Measurements from ENCODE around the gene STAT4. TPM values are rescaled to one million over a fixed set of nuclear protein-coding genes. Genes with fewer than 3 reads are reported as not detected.

The STAT4 gene
- polyA plus RNA-seq, 1 experiment, result 1.5 TPM

GRCh38 chr2:191048073-191048472, 102.7 kb downstream of the STAT4 start:
- ChIA-PET POLR2A (no interaction called here), CTCF (interaction anchor here (0.5 to 1.3 kb wide), 3 partner anchors 10 to 267 kb away, joined by 3 to 4 read pairs (median 3); no protein-coding TSS in a partner anchor)
- no peak for TF ChIP-seq CTCF (IDR thresholded peaks at IDR 0.05; ENCODE audit: insufficient read depth, low read depth, low read length)

GRCh38 chr2:191045141-191045540, 105.7 kb downstream of the STAT4 start:
- DNase-seq (ENCODE audit: low read depth), result no peak
- Histone ChIP-seq H3K4me3 (ENCODE audit: low read depth, low read length) (no peak overlapping the region), H3K36me3 (ENCODE audit: control insufficient read depth, insufficient read depth, low read length) (no peaks in the 10 kb centered on the region), H3K27me3 (ENCODE audit: control insufficient read depth, insufficient read depth, low read length) (no peaks in the 10 kb centered on the region)
- ChIA-PET POLR2A (no interaction called here), CTCF (no interaction called here)
- no peak for TF ChIP-seq CTCF (IDR thresholded peaks at IDR 0.05; ENCODE audit: insufficient read depth, low read depth, low read length)

More at GRCh38 chr2:191048073-191048472, 102.7 kb downstream of the STAT4 start:
- Histone ChIP-seq H3K36me3 (ENCODE audit: control insufficient read depth, insufficient read depth, low read length) (no peaks in the 10 kb centered on the region), H3K27me3 (ENCODE audit: control insufficient read depth, insufficient read depth, low read length) (no peaks in the 10 kb centered on the region), H3K4me3 (ENCODE audit: low read depth, low read length) (no peak overlapping the region)
- no peak for DNase-seq (ENCODE audit: low read depth)

- no peak for DNase-seq (ENCODE audit: low read depth)
Observed at GRCh38 chr2:191043438-191043837, 107.4 kb downstream of the STAT4 start.

GRCh38 chr2:191041418-191042161, 109.2 kb downstream of the STAT4 start:
- H3K27me3 ChIP-seq (ENCODE audit: control insufficient read depth, insufficient read depth, low read length), result no peaks in the 10 kb centered on the region
- no peak overlapping the region for H3K4me3 ChIP-seq (ENCODE audit: low read depth, low read length)
- DNase-seq (ENCODE audit: low read depth), result no peak
- ChIA-PET POLR2A (no interaction called here), CTCF (interaction anchor here (0.8 to 1.2 kb wide), 4 partner anchors 9 to 459 kb away, joined by 3 to 4 read pairs (median 3); no protein-coding TSS in a partner anchor)
- H3K36me3 ChIP-seq (ENCODE audit: control insufficient read depth, insufficient read depth, low read length), result no peaks in the 10 kb centered on the region
- no peak for TF ChIP-seq CTCF (IDR thresholded peaks at IDR 0.05; ENCODE audit: insufficient read depth, low read depth, low read length)

More at GRCh38 chr2:191043438-191043837, 107.4 kb downstream of the STAT4 start:
- CTCF ChIA-PET, result interaction anchor here (0.6 to 1.0 kb wide), 2 partner anchors 14 to 432 kb away, joined by 3 read pairs; no protein-coding TSS in a partner anchor
- POLR2A ChIA-PET, result no interaction called here
- no peak for TF ChIP-seq CTCF (IDR thresholded peaks at IDR 0.05; ENCODE audit: insufficient read depth, low read depth, low read length)
- Histone ChIP-seq H3K36me3 (ENCODE audit: control insufficient read depth, insufficient read depth, low read length) (no peaks in the 10 kb centered on the region), H3K27me3 (ENCODE audit: control insufficient read depth, insufficient read depth, low read length) (no peaks in the 10 kb centered on the region), H3K4me3 (ENCODE audit: low read depth, low read length) (no peak overlapping the region)

GRCh38 chr2:191039616-191040015, 111.2 kb downstream of the STAT4 start:
- TF ChIP-seq CTCF (IDR thresholded peaks at IDR 0.05; ENCODE audit: insufficient read depth, low read depth, low read length), result no peak
- no peaks in the 10 kb centered on the region for H3K27me3 ChIP-seq (ENCODE audit: control insufficient read depth, insufficient read depth, low read length)
- no peak for DNase-seq (ENCODE audit: low read depth)
- CTCF ChIA-PET, result interaction anchor here (1.0 to 1.9 kb wide), 2 partner anchors 116 to 122 kb away, joined by 3 to 8 read pairs; no protein-coding TSS in a partner anchor
- H3K4me3 ChIP-seq (ENCODE audit: low read depth, low read length), result no peak overlapping the region
- POLR2A ChIA-PET, result no interaction called here
- no peaks in the 10 kb centered on the region for H3K36me3 ChIP-seq (ENCODE audit: control insufficient read depth, insufficient read depth, low read length)

Data from BJ (cell line).